Measurements from ENCODE around the gene NOTCH4.

Gene NOTCH4

GRCh38 chr6:32147401-32148132 lies 76.3 kb downstream of the NOTCH4 start:
- ATAC-seq: no peak
- TF ChIP-seq BACH2 (CRISPR knock-in tag; IDR thresholded peaks at IDR 0.05; ENCODE audit: borderline replicate concordance) (no peak), OSR1 (CRISPR knock-in tag; IDR thresholded peaks at IDR 0.05) (no peak), ISL1 (CRISPR knock-in tag; IDR thresholded peaks at IDR 0.05) (no peak), CSDC2 (CRISPR knock-in tag; IDR thresholded peaks at IDR 0.05) (no peak), ZNF70 (CRISPR knock-in tag; IDR thresholded peaks at IDR 0.05) (no peak)

DNA sequence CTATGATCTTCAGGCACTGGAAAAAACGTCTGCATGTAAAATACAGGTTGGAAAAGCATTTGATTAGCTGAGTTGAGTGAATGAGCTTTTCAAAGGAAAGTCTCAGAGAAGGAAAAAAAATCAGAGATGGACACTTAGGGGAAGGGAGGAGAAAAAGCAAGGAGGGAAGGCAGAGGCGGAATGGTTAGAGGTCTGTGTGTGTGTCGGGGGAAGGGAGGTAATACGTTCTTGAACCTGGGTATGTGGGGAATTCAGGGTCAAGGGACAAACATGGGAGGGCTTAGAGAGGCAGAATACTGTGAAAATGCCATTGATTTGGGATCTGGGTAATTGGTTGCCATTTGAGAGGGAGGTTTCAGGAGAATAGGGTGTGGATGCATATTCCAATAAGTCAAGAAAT lies 77.2 kb downstream of the NOTCH4 start:
- TF ChIP-seq GLIS3 (CRISPR knock-in tag; IDR thresholded peaks at IDR 0.05) (no peak), RARB (CRISPR knock-in tag; IDR thresholded peaks at IDR 0.05) (no peak), CSDC2 (CRISPR knock-in tag; IDR thresholded peaks at IDR 0.05) (no peak), ZFP3 (CRISPR knock-in tag; IDR thresholded peaks at IDR 0.05) (no peak), ESRRG (CRISPR knock-in tag; IDR thresholded peaks at IDR 0.05) (no peak), ZNF565 (CRISPR knock-in tag; conservative IDR thresholded peaks at IDR 0.05; ENCODE audit: low read depth) (no peak), ZNF8 (CRISPR knock-in tag; IDR thresholded peaks at IDR 0.05) (no peak), ZC3H10 (CRISPR knock-in tag; IDR thresholded peaks at IDR 0.05) (no peak), TCF4 (CRISPR knock-in tag; IDR thresholded peaks at IDR 0.05; ENCODE audit: borderline replicate concordance) (no peak), OSR1 (CRISPR knock-in tag; IDR thresholded peaks at IDR 0.05) (no peak)
- no peak for ATAC-seq

- no peak for TF ChIP-seq GLIS3 (CRISPR knock-in tag; IDR thresholded peaks at IDR 0.05)
- TF ChIP-seq ZNF8 (CRISPR knock-in tag; IDR thresholded peaks at IDR 0.05): no peak
- no peak for TF ChIP-seq ISL1 (CRISPR knock-in tag; IDR thresholded peaks at IDR 0.05)
- no peak for TF ChIP-seq TOX (CRISPR knock-in tag; IDR thresholded peaks at IDR 0.05; ENCODE audit: borderline replicate concordance)
- TF ChIP-seq SNAI2 (CRISPR knock-in tag; IDR thresholded peaks at IDR 0.05): no peak
- TF ChIP-seq BACH2 (CRISPR knock-in tag; IDR thresholded peaks at IDR 0.05; ENCODE audit: borderline replicate concordance): no peak
- no peak for TF ChIP-seq RARB (CRISPR knock-in tag; IDR thresholded peaks at IDR 0.05)
- TF ChIP-seq TCF4 (CRISPR knock-in tag; IDR thresholded peaks at IDR 0.05; ENCODE audit: borderline replicate concordance): no peak
- TF ChIP-seq TSHZ2 (CRISPR knock-in tag; IDR thresholded peaks at IDR 0.05): no peak
- TF ChIP-seq, protein P1, sequence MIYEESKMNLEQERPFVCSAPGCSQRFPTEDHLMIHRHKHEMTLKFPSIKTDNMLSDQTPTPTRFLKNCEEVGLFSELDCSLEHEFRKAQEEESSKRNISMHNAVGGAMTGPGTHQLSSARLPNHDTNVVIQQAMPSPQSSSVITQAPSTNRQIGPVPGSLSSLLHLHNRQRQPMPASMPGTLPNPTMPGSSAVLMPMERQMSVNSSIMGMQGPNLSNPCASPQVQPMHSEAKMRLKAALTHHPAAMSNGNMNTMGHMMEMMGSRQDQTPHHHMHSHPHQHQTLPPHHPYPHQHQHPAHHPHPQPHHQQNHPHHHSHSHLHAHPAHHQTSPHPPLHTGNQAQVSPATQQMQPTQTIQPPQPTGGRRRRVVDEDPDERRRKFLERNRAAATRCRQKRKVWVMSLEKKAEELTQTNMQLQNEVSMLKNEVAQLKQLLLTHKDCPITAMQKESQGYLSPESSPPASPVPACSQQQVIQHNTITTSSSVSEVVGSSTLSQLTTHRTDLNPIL (CRISPR knock-in tag; IDR thresholded peaks at IDR 0.05; ENCODE audit: low read depth): no peak
- TF ChIP-seq ESRRG (CRISPR knock-in tag; IDR thresholded peaks at IDR 0.05): no peak
- TF ChIP-seq PATZ1 (CRISPR knock-in tag; IDR thresholded peaks at IDR 0.05; ENCODE audit: borderline replicate concordance): no peak
- no peak for TF ChIP-seq ARNTL (CRISPR knock-in tag; IDR thresholded peaks at IDR 0.05; ENCODE audit: borderline replicate concordance, low read depth)
- no peak for TF ChIP-seq OSR1 (CRISPR knock-in tag; IDR thresholded peaks at IDR 0.05)
- TF ChIP-seq PPARA (CRISPR knock-in tag; IDR thresholded peaks at IDR 0.05; ENCODE audit: borderline replicate concordance): no peak
- TF ChIP-seq ZC3H10 (CRISPR knock-in tag; IDR thresholded peaks at IDR 0.05): no peak
- TF ChIP-seq ZFP30 (CRISPR knock-in tag; IDR thresholded peaks at IDR 0.05): no peak
- no peak for TF ChIP-seq CSDC2 (CRISPR knock-in tag; IDR thresholded peaks at IDR 0.05)
- no peak for TF ChIP-seq ZNF70 (CRISPR knock-in tag; IDR thresholded peaks at IDR 0.05)
- ATAC-seq: no peak
Observed at GRCh38 chr6:32146287-32146686, 77.6 kb downstream of the NOTCH4 start.

Measured in SK-N-SH treated with all-trans-retinoic acid at 6 μM for 48 hours (cell line).